EH (cell line): ENCODE data around the gene SP2.
A peak's percentile ranks its signal among the peaks of the same experiment; 100 is the strongest.

Experiments
- DNase-seq: peaks from one replicate; pipeline ENCODE4 v3.0.0-alpha.2; 2015; ENCODE audit warnings: low read depth

Gene SP2

GRCh38 chr17:47975823-47976205 is 79.8 kb downstream of the SP2 start:
- no peak for DNase-seq

DNA sequence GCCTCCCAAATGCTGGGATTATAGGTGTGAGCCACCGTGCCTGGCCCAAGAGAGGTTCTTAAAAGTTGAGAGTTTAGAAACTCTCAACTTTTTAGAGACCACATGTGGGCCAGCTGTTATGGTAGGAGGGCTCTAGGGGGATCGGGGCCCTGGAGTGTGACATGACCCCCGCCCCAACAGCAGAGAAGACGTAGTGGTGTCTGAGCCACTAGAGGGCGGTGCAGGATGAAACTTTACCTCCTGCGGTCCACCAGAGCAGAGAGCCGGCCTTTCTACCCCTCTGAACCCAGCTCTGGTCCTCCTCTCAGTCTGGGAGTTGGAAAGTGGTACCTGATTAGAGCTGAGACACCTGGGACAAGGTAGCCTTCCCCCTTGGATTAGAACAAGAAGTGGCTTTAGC is 82.3 kb downstream of the SP2 start:
- peak; percentile 67 for DNase-seq
